WTC11 (cell line): ENCODE results near the gene SAA2.

Experiments
- RELA ChIP-seq: sonication (generic); formaldehyde crosslinking; IDR thresholded peaks from 2 replicates; pipeline ENCODE4 v1.8.1; 2022; ENCODE audit warnings: missing genetic modification reagents, mild to moderate bottlenecking, borderline replicate concordance
- TF ChIP-seq, protein P1 (sequence below): fragments of 200-600 bp; IDR thresholded peaks from 2 replicates; pipeline ENCODE4 v1.8.0; 2022; ENCODE audit warnings: antibody characterized with exemption

DNA sequence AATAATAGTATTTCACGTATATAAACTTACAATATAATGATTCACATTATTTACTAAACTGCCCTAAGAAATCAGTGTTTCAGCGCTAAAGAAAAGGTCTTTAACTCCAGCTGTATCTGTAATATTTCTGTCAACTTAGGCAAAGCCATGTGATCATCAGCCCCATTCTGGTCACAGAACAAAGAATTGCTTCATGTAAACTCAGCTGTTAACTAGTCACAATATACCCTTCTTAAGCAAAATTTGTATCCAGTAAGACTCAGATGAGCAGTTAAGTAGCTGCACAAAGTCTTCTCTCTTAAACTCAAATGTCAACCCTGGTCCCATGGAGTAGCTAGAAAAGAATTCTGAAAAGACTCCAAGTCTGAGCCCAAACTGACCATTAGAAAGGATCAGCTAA is 46.8 kb upstream of the SAA2 start:
- TF ChIP-seq, protein P1, sequence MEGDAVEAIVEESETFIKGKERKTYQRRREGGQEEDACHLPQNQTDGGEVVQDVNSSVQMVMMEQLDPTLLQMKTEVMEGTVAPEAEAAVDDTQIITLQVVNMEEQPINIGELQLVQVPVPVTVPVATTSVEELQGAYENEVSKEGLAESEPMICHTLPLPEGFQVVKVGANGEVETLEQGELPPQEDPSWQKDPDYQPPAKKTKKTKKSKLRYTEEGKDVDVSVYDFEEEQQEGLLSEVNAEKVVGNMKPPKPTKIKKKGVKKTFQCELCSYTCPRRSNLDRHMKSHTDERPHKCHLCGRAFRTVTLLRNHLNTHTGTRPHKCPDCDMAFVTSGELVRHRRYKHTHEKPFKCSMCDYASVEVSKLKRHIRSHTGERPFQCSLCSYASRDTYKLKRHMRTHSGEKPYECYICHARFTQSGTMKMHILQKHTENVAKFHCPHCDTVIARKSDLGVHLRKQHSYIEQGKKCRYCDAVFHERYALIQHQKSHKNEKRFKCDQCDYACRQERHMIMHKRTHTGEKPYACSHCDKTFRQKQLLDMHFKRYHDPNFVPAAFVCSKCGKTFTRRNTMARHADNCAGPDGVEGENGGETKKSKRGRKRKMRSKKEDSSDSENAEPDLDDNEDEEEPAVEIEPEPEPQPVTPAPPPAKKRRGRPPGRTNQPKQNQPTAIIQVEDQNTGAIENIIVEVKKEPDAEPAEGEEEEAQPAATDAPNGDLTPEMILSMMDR: no peak
- no peak for TF ChIP-seq RELA (CRISPR knock-in tag)
